GM18507 (cell line): Measurements from ENCODE around the gene PAX3.
A peak's percentile ranks its signal among the peaks of the same experiment; 100 is the strongest.

ENCODE experiments used
- DNase-seq: peaks from one replicate; pipeline ENCODE4 v3.0.0; 2011; ENCODE audit warnings: low read depth; ENCODE audit not compliant: insufficient read length; ENCODE audit errors: extremely low spot score
- FAIRE-seq: peaks from 2 replicates; lab custom pipeline; 2011; peaks lifted over from hg19 to GRCh38; lab: Jason Lieb, UNC

The PAX3 gene

GRCh38 chr2:222311319-222311977, 12.7 kb upstream of the PAX3 start:
- FAIRE-seq (no peak), DNase-seq (no peak)

- DNase-seq (no peak), FAIRE-seq (no peak)
These were observed 12.0 kb upstream of the PAX3 start for GRCh38 chr2:222310747-222311318.

GRCh38 chr2:222309766-222310165, 11.0 kb upstream of the PAX3 start:
- DNase-seq = no peak
- FAIRE-seq = no peak

GRCh38 chr2:222309361-222309760, 10.6 kb upstream of the PAX3 start:
- DNase-seq = no peak
- FAIRE-seq = no peak

GRCh38 chr2:222307978-222308730, 9.4 kb upstream of the PAX3 start:
- FAIRE-seq = no peak
- DNase-seq = no peak

- no peak for FAIRE-seq
These were observed 8.5 kb upstream of the PAX3 start for GRCh38 chr2:222307143-222307756.

GRCh38 chr2:222306393-222307142, 7.8 kb upstream of the PAX3 start:
- no peak for DNase-seq

More at GRCh38 chr2:222307143-222307756, 8.5 kb upstream of the PAX3 start:
- DNase-seq = no peak

GRCh38 chr2:222305516-222306392, 7.0 kb upstream of the PAX3 start:
- FAIRE-seq (no peak), DNase-seq (no peak)

More at GRCh38 chr2:222306393-222307142, 7.8 kb upstream of the PAX3 start:
- FAIRE-seq = no peak

- DNase-seq (no peak), FAIRE-seq (peak; percentile 18)
These were observed 6.1 kb upstream of the PAX3 start for GRCh38 chr2:222304737-222305515.

- DNase-seq (no peak), FAIRE-seq (no peak)
These were observed 5.3 kb upstream of the PAX3 start for GRCh38 chr2:222303828-222304736.

- FAIRE-seq (peak; percentile 9), DNase-seq (no peak)
These were observed 4.4 kb upstream of the PAX3 start for GRCh38 chr2:222303045-222303827.

GRCh38 chr2:222302178-222303018, 3.6 kb upstream of the PAX3 start:
- no peak for DNase-seq
- FAIRE-seq = peak; percentile 44

- FAIRE-seq (no peak), DNase-seq (no peak)
These were observed 3.0 kb upstream of the PAX3 start for GRCh38 chr2:222301796-222302118.

- DNase-seq = no peak
- no peak for FAIRE-seq
These were observed 2.4 kb upstream of the PAX3 start for GRCh38 chr2:222301053-222301795.

- DNase-seq (no peak), FAIRE-seq (no peak)
These were observed 1.9 kb upstream of the PAX3 start for GRCh38 chr2:222300726-222301052.
